Renal pelvis (tissue), 4 donors: ENCODE data around the gene ARAP3. TPM values are rescaled to one million over a fixed set of nuclear protein-coding genes. Genes with fewer than 3 reads are reported as not detected.
A peak's percentile ranks its signal among the peaks of the same experiment; 100 is the strongest.

Experiments
- DNase-seq: peaks from one replicate; pipeline ENCODE4 v3.0.0-alpha.2; 2013
- polyA plus RNA-seq, 3 donors: library from polyadenylated mRNA; unstranded; fragments of 120-200 nt; gene quantifications; one replicate each; pipeline ENCODE4 v1.2.1, GENCODE V29; 2013; ENCODE audit not compliant: insufficient read length in 3 of 3

Gene ARAP3
- polyA plus RNA-seq, 3 donors: 20.3 to 25.1 (median 21.6) TPM

DNA sequence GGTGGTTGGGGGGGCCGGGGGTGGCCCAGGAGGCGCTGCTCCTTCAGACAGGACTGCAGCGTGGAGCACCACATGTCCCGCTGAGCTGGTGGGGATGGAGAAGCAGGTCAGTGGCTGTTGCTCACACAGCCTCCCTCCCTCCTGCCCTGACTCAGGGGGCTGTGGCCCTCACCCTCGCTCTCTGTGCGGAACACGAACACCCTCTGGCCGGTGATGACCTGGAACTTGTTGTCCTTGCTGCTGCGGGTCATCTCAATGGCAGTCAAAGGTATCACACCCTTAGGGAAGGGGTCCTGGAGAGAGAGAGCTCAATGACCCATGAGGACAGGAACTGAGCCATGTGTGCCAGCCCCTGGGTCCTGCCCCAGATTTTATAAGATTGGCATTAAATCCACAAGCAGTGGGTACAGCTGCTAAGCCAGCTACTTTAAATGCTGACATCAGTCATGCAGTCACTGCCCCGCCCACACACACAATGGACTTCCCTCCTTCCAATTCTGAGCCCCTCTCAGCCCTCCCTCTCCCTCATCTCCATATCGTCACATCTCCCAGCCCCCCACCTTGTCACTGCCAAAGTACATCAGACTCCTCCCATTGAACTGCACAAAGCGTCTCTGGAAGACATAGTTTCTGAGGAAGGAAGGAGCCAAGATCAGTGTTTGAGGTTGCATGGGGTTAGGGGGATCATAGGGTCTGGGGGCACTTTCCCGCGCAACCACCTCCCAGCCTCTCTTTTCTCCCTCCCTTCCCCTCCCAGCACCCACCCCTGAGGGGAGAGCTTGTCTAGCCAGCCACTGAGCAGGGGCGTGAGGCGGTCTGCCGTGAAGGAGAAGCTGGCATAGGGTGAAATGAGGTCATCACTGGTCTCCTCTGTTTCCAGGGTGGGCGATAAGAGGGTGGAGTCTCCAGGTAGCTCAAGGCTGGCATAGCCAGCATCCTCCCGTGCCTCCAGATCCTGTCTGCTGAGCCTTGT is 8.9 kb downstream of the ARAP3 start:
- no peak for DNase-seq

DNA sequence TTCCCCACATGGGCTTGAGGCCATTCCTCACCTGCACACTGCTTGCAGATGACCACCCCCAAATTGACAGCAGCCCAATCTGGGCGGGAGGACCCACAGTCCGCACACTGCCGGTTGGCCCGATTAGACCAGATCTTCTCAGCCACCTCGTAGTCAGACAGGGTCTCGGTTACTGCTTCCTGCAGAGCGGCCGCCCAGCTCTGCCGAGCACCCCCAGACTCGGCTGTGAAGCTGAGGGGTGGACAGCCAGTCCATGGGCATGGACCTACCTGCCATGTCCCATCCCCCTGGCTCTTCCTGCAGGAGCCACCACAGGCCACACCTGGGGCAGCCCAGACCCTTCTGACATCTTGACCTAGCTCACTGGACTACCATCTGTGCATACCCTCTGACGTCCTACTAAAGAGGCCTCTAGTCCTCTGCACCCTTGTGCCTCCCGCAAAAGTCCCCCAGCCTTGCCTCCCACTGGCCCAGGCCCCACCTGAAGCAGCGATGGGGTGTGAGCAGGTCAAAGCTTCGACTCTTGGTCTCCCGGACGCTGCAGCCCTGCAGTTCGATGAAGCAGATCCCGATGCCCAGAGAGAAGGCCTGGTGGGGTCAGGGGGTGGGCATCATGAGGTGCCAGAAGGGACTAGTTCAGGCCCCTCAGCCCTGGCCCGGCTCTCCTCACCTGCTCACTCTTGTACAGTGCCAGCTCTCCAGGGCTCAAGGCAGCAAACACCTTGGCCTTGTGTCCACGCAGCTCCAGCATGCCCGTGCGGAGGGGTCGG is 9.8 kb downstream of the ARAP3 start:
- no peak for DNase-seq

DNA sequence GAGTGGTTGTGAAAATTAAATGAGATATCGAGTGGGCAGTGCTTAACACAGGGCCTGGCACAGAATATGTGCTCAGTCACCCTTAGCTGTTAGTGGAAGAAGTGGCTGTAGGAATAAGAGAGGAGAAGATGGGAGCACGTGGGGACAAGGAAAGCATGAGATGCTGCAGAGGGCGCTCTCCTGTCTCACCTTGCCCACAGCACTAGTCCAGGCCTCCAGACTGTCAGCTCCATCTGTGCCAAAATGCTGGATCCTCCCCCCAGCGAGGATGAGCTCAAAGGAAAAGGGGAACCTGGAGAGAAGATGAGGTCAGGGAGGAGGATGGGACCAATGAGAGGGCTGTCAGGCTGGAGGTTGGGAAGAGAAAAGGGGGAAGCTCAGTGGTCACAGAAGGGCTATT is 12.5 kb downstream of the ARAP3 start:
- DNase-seq: no peak

DNA sequence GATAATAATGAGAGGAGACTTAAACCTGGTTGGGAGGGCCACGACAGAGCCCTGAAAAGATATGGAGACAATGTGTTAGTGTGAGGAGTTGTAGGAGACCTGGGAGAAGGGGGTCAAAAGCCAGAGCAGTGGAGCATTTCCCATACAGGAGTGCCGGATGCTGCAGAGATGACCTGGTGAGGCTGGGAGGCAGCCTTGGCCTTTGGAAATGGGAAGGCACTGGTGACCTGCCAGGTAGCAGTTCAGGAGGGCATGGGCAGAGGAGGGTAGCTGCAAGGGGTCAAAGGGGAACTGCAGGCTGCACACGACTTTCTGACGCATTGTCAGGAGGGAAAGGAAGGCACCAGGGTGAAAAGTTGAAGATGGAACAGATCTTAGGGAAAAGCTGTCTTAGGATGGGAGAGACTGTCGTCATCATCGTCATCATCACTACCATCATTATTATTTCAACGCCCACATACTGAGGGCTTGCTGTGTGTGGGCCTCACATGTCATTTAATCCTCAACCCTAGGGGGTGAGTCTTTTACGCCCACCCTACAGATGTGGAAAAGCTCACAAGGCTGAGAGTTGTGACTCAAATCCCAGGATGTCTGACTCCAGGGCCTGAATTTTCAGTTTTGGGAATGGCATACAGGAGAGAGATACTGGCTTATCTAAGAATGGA is 13.3 kb downstream of the ARAP3 start:
- no peak for DNase-seq

DNA sequence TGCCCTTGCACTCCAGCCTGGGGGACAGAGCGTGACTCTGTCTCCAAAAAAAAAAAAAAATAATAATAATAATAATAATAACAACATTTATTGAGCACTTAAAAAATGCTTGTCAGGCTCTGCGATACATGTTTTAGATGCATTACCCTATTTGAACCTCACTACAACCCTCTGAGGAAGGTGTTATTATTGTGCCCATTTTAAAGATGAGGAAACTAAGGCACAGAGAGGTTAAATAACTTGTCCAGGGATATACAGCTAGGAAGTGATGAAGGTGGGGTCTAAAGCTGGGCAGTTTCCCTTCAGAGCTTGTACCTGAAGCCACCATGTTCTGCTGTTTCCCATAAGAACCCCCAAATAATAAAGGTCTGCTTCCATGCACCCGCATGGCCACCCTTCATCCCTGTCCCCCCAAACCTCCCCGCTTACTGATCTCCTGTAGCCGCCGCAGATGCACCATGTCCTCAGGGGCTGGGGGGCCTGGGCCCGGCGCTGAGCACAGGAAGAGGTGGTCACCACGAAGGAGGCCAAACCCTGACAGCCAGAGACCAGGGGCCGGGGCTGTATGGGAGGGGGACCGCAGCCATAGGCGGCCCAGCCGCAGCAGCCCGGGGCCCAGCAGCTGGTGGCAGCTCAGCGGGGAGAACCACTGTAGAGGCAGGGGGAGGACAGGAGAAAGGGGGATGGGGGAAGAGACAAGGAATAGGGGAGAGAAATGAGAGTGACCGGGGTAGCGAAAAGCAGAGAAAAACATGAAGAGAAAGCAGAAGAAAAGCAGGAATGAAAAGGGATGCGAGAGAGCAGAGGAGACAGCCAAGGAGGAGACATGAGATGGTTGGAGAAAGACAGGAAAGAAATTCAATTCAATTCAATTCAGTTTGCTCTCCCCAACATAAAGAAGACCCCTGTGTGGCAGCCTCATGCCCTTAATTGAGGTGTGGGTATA is 15.8 kb downstream of the ARAP3 start:
- DNase-seq: no peak

DNA sequence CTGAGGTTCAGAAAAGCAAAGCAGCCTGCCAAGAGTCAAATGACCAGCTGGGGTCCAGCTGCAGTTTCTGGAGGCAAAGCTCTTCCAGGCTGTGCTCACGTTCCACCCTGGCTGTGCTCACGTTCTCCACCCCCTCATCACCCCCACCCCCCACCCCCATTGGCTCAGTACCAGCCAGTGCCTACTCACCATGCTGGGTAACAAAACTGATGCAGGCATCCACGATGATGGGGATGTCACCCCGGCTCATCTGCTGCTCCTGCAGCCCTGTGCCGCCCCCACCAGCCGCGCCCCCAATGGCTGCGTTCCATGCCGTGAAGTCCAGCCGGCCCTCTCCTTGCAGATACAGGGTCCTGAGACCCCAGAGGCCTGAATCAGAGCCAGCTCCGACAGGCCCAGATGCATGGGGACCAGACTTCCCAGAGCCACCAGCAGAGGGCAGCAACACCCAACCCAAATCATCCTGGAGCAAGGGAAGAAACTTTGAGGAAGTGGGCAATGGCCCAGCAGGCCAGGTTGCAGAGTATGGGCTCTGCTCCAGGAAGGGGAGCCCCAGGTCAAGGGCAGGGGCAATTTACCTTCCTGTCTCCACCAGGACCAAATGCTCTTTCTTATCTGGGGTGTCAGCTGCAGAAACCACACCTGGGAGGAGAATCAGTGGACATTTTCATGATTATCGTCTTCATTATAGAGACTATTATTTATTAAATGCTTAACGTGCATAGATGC is 17.1 kb downstream of the ARAP3 start:
- DNase-seq: peak; percentile 67

- no peak for DNase-seq
These were observed 18.5 kb downstream of the ARAP3 start for GRCh38 chr5:141663506-141663905.

- no peak for DNase-seq
These were observed 20.0 kb downstream of the ARAP3 start for GRCh38 chr5:141662028-141662427.

DNA sequence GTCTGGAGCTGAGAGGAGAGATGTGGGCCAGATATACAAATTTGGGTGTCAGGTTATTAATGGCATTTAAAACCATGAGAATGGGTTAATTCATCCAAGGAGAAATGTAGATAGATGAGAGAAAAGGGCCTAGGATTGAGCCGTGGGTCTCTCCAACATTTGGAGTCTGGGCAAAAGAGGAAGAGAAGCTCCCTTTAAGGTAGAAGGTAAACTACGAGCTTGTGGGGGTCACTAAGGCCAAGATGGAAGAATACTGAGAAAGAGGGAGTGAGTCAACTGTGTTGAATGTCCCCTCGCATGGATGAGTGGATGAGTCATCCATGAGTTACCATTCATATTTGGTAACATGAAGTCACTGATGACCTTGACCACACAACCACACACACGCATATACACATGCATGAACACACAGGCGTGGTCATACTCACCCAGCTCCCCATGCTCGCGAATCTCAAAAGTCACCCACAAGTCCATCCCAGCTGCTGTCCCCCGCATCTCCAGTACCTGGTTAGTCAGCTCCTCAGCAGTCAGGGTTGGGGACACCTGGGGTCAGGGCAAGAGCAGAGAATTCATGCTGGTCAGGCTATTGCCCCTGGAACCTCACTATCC is 24.0 kb downstream of the ARAP3 start:
- no peak for DNase-seq

- no peak for DNase-seq
These were observed 24.6 kb downstream of the ARAP3 start for GRCh38 chr5:141657404-141657803.

GRCh38 chr5:141656396-141656795 is 25.6 kb downstream of the ARAP3 start:
- no peak for DNase-seq

- no peak for DNase-seq
These were observed 27.0 kb downstream of the ARAP3 start for GRCh38 chr5:141655020-141655419.

- no peak for DNase-seq
These were observed 27.7 kb downstream of the ARAP3 start for GRCh38 chr5:141654298-141654697.

DNA sequence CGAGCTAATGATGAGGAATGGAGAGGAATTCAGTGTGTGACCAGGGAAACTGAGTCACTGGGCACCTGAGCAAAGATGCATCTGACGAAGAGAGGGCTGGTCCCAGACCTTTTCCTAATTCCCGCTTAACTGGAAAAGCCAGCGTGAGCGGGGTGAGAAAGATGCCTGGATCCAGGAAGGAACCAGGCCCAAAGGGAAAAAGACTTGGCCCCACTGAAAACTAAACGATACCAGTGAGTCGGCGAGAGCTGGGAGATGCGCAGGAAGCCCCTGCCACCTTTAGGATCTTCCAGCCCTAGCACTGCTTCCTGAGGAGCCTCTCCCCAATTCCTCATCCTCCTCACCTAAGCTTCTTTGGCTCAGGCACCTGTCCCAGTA is 30.3 kb downstream of the ARAP3 start:
- no peak for DNase-seq

DNA sequence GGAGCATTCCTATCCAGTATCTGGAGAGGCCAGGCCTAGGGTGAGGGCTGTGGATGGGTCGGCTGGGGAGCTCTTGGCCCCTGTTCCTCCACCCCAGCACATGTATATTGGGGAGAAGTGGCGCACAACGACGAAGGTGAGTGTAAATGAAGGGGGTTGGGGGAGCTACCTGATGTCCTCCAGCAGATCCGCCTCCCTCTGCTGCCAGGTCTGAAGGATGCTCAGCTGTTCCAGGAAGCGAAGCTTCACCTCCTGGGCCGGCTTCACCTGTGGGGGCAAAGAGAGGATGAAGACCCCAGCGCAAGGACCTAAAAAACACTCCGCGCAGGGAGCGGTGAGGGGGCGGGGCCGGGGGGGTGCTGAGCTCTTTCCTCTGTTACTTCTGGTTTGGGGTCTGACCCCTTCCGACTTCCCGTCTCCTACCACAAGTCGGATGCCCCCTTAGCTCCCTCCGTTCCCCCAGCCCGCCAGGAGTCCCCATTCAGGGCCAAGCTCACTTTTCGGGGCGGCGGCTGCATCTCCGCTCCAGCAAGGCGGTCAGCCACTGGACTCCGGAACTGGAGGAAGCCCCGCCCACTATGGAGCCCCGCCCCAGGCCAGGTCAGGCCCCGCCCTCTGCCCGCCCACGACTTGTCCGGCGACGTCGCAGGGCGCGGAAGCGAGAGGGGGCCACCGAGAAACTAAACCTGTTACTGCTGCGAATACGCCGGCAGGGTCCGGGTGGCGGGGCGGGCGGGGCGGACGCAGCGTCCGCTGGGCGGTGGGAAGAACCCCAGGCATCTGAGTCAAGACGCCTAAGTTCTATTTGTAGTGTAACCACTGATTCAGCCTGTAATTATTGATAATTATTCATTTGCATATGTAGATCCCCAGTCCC is 30.9 kb downstream of the ARAP3 start, which contains the start of gene FCHSD1:
TSS of gene FCHSD1 (minus strand) at position 568 of the 877 bp plus-strand sequence. CDS start at position 518, 50 bp downstream.
- DNase-seq: peak; percentile 73

GRCh38 chr5:141649972-141650371 is 32.1 kb downstream of the ARAP3 start:
- no peak for DNase-seq

GRCh38 chr5:141649056-141649688 is 32.9 kb downstream of the ARAP3 start:
- DNase-seq: no peak

DNA sequence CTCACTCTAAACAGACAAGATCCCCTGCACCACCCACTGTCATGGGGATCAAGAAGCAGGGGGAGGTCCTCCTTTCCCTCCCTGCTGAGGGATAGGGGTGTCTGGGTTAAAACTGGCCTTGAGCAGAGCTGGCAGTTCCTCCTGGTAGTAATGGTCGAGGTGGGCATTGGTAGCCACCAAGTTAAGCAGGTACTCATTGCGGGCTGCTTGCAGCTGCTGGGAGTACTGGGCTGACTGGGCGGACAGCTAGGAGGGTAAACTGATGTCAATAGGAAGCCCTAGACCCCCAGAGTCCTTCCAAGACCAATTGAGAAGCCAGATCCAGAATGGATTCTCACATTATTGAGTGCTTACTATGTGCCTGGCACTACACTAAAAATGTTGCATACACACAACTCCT is 34.2 kb downstream of the ARAP3 start:
- no peak for DNase-seq
